ENCODE data around the gene CD34. TPM values are rescaled to one million over a fixed set of nuclear protein-coding genes. Genes with fewer than 3 reads are reported as not detected.
"Not testable (repeated sequence)": the region's sequence is repeated elsewhere in the genome, so short reads cannot be mapped to it uniquely, and the experiment has no call there.

CD34 gene
- total RNA-seq, 2 donors from 2014 or later = 67.8 to 77.3 TPM

- DNase-seq (ENCODE audit: low spot score) (no peak), ATAC-seq (ENCODE audit: insufficient number of reproducible peaks, low FRiP score, low read depth) (no peak)
- no peak overlapping the region for H3K4me3 ChIP-seq
- TF ChIP-seq CTCF (IDR thresholded peaks at IDR 0.05) = no peak
- H3K4me1 ChIP-seq (ENCODE audit: control insufficient read depth in 1 of 2, low read depth in 2 of 2) = peaks cover 0 to 11% of the 10 kb centered on the region in 2 donors
- H3K36me3 ChIP-seq = no peaks in the 10 kb centered on the region
- no peak overlapping the region for H3K27ac ChIP-seq
- no peaks in the 10 kb centered on the region for H3K9me3 ChIP-seq
- no peaks in the 10 kb centered on the region for H3K27me3 ChIP-seq (replicated peaks; ENCODE audit: insufficient read depth)
These were observed 33.6 kb upstream of the CD34 start for GRCh38 chr1:207944571-207944970.

DNA sequence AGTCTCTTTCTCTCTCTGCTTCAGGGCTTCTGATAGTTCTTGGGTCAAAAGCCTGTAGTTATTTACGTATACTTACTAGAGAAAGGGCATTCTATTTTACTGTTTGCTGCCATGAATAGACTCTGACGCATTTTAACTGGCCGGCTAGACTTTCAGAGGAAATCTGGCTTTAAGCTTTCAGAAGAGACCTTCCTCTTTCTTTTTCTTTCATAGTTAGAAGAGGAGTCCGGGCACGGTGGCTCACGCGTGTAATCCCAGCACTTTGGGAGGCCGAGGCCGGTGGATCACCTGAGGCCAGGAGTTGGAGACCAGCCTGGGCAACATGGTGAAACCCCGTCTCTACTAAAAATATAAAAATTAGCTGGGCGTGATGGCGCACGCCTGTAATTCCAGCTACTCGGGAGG lies 31.4 kb upstream of the CD34 start:
- Histone ChIP-seq H3K27ac (peak overlapping the region; percentile 61 to 87), H3K4me3 (peak overlapping the region; percentile 27), H3K4me1 (ENCODE audit: control insufficient read depth in 1 of 2, low read depth in 2 of 2) (peaks cover 5 to 19% of the 10 kb centered on the region in 2 donors)
- DNase-seq (ENCODE audit: low spot score); H3K36me3 ChIP-seq; H3K9me3 ChIP-seq; H3K27me3 ChIP-seq (replicated peaks; ENCODE audit: insufficient read depth): not testable (repeated sequence)
- peak; percentile 41 for ATAC-seq (ENCODE audit: insufficient number of reproducible peaks, low FRiP score, low read depth)

- H3K9me3 ChIP-seq = no peaks in the 10 kb centered on the region
- peak overlapping the region; percentile 27 for H3K4me3 ChIP-seq
These were observed 30.7 kb upstream of the CD34 start for GRCh38 chr1:207941665-207942064.

DNA sequence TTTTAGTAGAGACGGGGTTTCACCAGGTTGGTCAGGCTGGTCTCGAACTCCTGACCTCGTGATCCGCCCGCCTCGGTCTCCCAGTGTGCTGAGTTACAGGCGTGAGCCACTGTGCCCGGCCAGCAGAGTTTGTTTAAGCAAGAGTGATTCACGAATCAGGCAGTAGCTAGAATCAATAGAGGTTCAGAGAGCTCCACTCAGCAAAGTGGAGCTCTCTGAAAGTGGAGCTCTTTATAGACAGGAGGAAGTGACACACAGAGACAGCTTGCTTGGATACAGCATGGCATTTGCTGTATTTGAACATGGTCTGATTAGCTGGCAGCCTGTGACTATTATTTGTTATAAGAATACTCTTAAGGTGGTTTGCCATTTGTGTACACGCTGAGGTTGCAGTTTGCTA lies 27.1 kb upstream of the CD34 start:
- peak overlapping the region; percentile 16 to 54 for H3K27ac ChIP-seq
- ATAC-seq (ENCODE audit: insufficient number of reproducible peaks, low FRiP score, low read depth) = peak; percentile 48
- no peak for TF ChIP-seq CTCF (IDR thresholded peaks at IDR 0.05)

More at GRCh38 chr1:207941665-207942064, 30.7 kb upstream of the CD34 start:
- no peaks in the 10 kb centered on the region for H3K27me3 ChIP-seq (replicated peaks; ENCODE audit: insufficient read depth)
- peak; percentile 37 for DNase-seq (ENCODE audit: low spot score)
- no peaks in the 10 kb centered on the region for H3K36me3 ChIP-seq
- H3K27ac ChIP-seq = peak overlapping the region; percentile 61 to 87
- ATAC-seq (ENCODE audit: insufficient number of reproducible peaks, low FRiP score, low read depth) = peak; percentile 72
- no peak for TF ChIP-seq CTCF (IDR thresholded peaks at IDR 0.05)
- peaks cover 9 to 26% of the 10 kb centered on the region in 2 donors for H3K4me1 ChIP-seq (ENCODE audit: control insufficient read depth in 1 of 2, low read depth in 2 of 2)

GRCh38 chr1:207937204-207937603 lies 26.3 kb upstream of the CD34 start:
- DNase-seq (ENCODE audit: low spot score) = no peak
- Histone ChIP-seq H3K9me3 (no peaks in the 10 kb centered on the region), H3K4me3 (no peak overlapping the region), H3K27ac (peak overlapping the region in 1 of 2 donors; percentile 54), H3K4me1 (ENCODE audit: control insufficient read depth in 1 of 2, low read depth in 2 of 2) (peaks cover 9 to 21% of the 10 kb centered on the region in 2 donors), H3K27me3 (replicated peaks; ENCODE audit: insufficient read depth) (no peaks in the 10 kb centered on the region), H3K36me3 (no peaks in the 10 kb centered on the region)
- ATAC-seq (ENCODE audit: insufficient number of reproducible peaks, low FRiP score, low read depth) = no peak
- no peak for TF ChIP-seq CTCF (IDR thresholded peaks at IDR 0.05)

More for the DNA sequence above, 27.1 kb upstream of the CD34 start:
- DNase-seq (ENCODE audit: low spot score) = no peak
- Histone ChIP-seq H3K9me3 (no peaks in the 10 kb centered on the region), H3K4me3 (no peak overlapping the region), H3K36me3 (no peaks in the 10 kb centered on the region), H3K4me1 (ENCODE audit: control insufficient read depth in 1 of 2, low read depth in 2 of 2) (peaks cover 9 to 26% of the 10 kb centered on the region in 2 donors), H3K27me3 (replicated peaks; ENCODE audit: insufficient read depth) (no peaks in the 10 kb centered on the region)

GRCh38 chr1:207935166-207935583 lies 24.2 kb upstream of the CD34 start:
- no peak for TF ChIP-seq CTCF (IDR thresholded peaks at IDR 0.05)
- Histone ChIP-seq H3K36me3 (no peaks in the 10 kb centered on the region), H3K27ac (no peak overlapping the region), H3K9me3 (no peaks in the 10 kb centered on the region), H3K27me3 (replicated peaks; ENCODE audit: insufficient read depth) (no peaks in the 10 kb centered on the region), H3K4me3 (no peak overlapping the region), H3K4me1 (ENCODE audit: control insufficient read depth in 1 of 2, low read depth in 2 of 2) (peaks cover 9 to 15% of the 10 kb centered on the region in 2 donors)
- no peak for ATAC-seq (ENCODE audit: insufficient number of reproducible peaks, low FRiP score, low read depth)
- DNase-seq (ENCODE audit: low spot score) = no peak

Measured in thoracic aorta (tissue), 2 donors.